ENCODE measurements around the gene SMPX. TPM values are rescaled to one million over a fixed set of nuclear protein-coding genes. Genes with fewer than 3 reads are reported as not detected.
A peak's percentile ranks its signal among the peaks of the same experiment; 100 is the strongest.

Gene SMPX
- total and polyA plus RNA-seq, 2 of the 4 experiments (the other 2 are of a cell fraction): not detected

GRCh38 chrX:21725496-21725895 lies 32.4 kb downstream of the SMPX start:
- no peak overlapping the region for H3K56ac ChIP-seq (ENCODE audit: extremely low read depth, insufficient read depth, low read length)
- no peak overlapping the region for H2AK9ac ChIP-seq (replicated peaks; ENCODE audit: low read depth, low read length, poor library complexity)
- no peak overlapping the region for H3K27ac ChIP-seq (ENCODE audit: insufficient read depth, low read length)
- no TSS peak for BruUV-seq (replicated peaks)
- no peaks in the 10 kb centered on the region for H3K79me1 ChIP-seq (ENCODE audit: low read depth in 1 of 2, low read length in 2 of 2)
- ChIA-PET CTCF (interaction anchor here (1.4 kb wide), 1 partner anchor 1196 kb away, joined by 6 read pairs; no protein-coding TSS in a partner anchor), POLR2A (ENCODE audit: unreplicated experiment) (no interaction called here)
- H2BK15ac ChIP-seq (ENCODE audit: low read depth, low read length): no peak overlapping the region
- no peaks in the 10 kb centered on the region for H3K9me3 ChIP-seq (ENCODE audit: control insufficient read depth, insufficient read depth, low read length)
- no peak overlapping the region for H3K9ac ChIP-seq (ENCODE audit: low read depth, low read length)
- H3K4me3 ChIP-seq (ENCODE audit: insufficient read depth, low read depth, low read length): no peak overlapping the region
- H4K8ac ChIP-seq (ENCODE audit: low read depth in 2 of 2, low read length in 2 of 2): no peak overlapping the region
- H3K18ac ChIP-seq (ENCODE audit: low read depth, low read length): no peak overlapping the region
- intact Hi-C loops (cut with micrococcal nuclease) (loop anchor here (1.0 kb wide), 1 partner anchor 1195 kb away; no protein-coding TSS in a partner anchor), in situ Hi-C loops (cut with MboI; ENCODE audit: low sequenced_read_pairs) (loop anchor here (25.0 kb wide), 1 partner anchor 1463 kb away; the partner anchor contains the start of gene RPS6KA3), dilution Hi-C loops (cut with HindIII; ENCODE audit: low sequenced_read_pairs, unreplicated experiment) (no loop called here)
- no peaks in the 10 kb centered on the region; the same call in 1 of the 2 replicates for H3K27me3 ChIP-seq (ENCODE audit: control insufficient read depth, insufficient read depth, low read length)
- no peaks in the 10 kb centered on the region for H3K9me1 ChIP-seq (ENCODE audit: insufficient read depth, low read length)
- H3K36me3 ChIP-seq (ENCODE audit: control insufficient read depth, insufficient read depth, low read length): no peaks in the 10 kb centered on the region
- H3K4me2 ChIP-seq (ENCODE audit: low read depth, low read length): no peak overlapping the region
- ATAC-seq (ENCODE audit: low read depth) (no peak), DNase-seq (peak; percentile 60)
- no peaks in the 10 kb centered on the region for H4K20me1 ChIP-seq (ENCODE audit: insufficient read depth, low read length)
- no peak overlapping the region for H2BK20ac ChIP-seq (ENCODE audit: low read depth, low read length)
- H3K4ac ChIP-seq (ENCODE audit: low read depth, low read length): no peak overlapping the region
- no peak overlapping the region for H4K91ac ChIP-seq (ENCODE audit: insufficient read depth, low read depth, low read length)
- WGBS, 2 experiments (ENCODE audit: extremely low coverage in 2 of 2, insufficient read length in 1 of 2): no CpG with 5 or more reads among the region's 2 CpGs
- H2BK5ac ChIP-seq (ENCODE audit: low read depth, low read length, poor library complexity, severe bottlenecking): no peak overlapping the region
- H2BK120ac ChIP-seq (ENCODE audit: low read depth, low read length): no peak overlapping the region
- H2AFZ ChIP-seq (replicated peaks; ENCODE audit: low read length, poor library complexity): no peak overlapping the region
- no peak overlapping the region for H3K23ac ChIP-seq (ENCODE audit: low read depth, low read length)
- H4K5ac ChIP-seq (ENCODE audit: low read depth, low read length): no peak overlapping the region
- no peaks in the 10 kb centered on the region for H3K4me1 ChIP-seq (ENCODE audit: control insufficient read depth, insufficient read depth, low read length)
- peak; percentile 67 for TF ChIP-seq RAD21 (IDR thresholded peaks at IDR 0.05; ENCODE audit: low read length)
- TF ChIP-seq SMC3 (IDR thresholded peaks at IDR 0.05; ENCODE audit: low read depth, low read length): peak; percentile 45
- no peak for TF ChIP-seq MAZ (IDR thresholded peaks at IDR 0.05; ENCODE audit: borderline replicate concordance, low read depth, low read length)
- TF ChIP-seq CTCF (conservative IDR thresholded peaks at IDR 0.05; ENCODE audit: low read depth, low read length): peak; percentile 56
- H3K14ac ChIP-seq (replicated peaks; ENCODE audit: low read depth, low read length): no peak overlapping the region
- no peak overlapping the region for H2AK5ac ChIP-seq (ENCODE audit: low read depth, low read length)
